Neural progenitor cell (in vitro differentiated cells): ENCODE measurements around the gene IGFLR1.

Source experiments
- CTCF ChIP-seq: fragments of 200-600 bp; sonication (generic); IDR thresholded peaks from 2 replicates; pipeline ENCODE4 v1.5.1; 2017; ENCODE audit warnings: antibody characterized with exemption, mild to moderate bottlenecking
- EZH2 ChIP-seq: fragments of 200-600 bp; sonication (generic); IDR thresholded peaks from 2 replicates; pipeline ENCODE4 v1.6.1; 2017; ENCODE audit warnings: antibody characterized with exemption, mild to moderate bottlenecking, moderate library complexity
- EZH2phosphoT487 ChIP-seq: fragments of 200-600 bp; sonication (generic); IDR thresholded peaks from 2 replicates; pipeline ENCODE4 v1.6.1; 2017; ENCODE audit warnings: antibody characterized with exemption

GRCh38 chr19:35783469-35784434 is 41.5 kb upstream of the IGFLR1 start:
- TF ChIP-seq CTCF (peak; percentile 27), EZH2 (no peak), EZH2phosphoT487 (no peak)
